NCI-H774 (cell line): Measurements from ENCODE around the gene TNFSF12.

Source experiments
- DNase-seq: peaks from one replicate; lab custom pipeline; 2025; lab: John Stamatoyannopoulos, UW

The TNFSF12 gene

DNA sequence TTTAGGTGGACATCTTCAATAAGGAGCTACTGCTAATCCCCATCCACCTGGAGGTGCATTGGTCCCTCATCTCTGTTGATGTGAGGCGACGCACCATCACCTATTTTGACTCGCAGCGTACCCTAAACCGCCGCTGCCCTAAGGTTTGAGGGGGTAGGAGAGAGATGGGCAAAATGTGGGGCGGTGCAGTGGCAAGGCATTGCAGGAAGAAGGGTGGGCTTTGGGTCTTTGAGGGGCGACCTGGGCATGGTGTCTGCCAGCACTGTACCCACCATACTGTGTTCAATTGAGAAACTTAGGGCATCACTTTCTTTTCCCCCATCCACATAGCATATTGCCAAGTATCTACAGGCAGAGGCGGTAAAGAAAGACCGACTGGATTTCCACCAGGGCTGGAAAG lies 21.5 kb downstream of the TNFSF12 start:
- DNase-seq = no peak

DNA sequence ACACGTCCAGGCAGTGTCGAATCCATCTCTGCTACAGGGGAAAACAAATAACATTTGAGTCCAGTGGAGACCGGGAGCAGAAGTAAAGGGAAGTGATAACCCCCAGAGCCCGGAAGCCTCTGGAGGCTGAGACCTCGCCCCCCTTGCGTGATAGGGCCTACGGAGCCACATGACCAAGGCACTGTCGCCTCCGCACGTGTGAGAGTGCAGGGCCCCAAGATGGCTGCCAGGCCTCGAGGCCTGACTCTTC lies 23.4 kb downstream of the TNFSF12 start:
- no peak for DNase-seq

- DNase-seq = peak; percentile 94
Measured at GRCh38 chr17:7572588-7573323, 23.9 kb downstream of the TNFSF12 start.

DNA sequence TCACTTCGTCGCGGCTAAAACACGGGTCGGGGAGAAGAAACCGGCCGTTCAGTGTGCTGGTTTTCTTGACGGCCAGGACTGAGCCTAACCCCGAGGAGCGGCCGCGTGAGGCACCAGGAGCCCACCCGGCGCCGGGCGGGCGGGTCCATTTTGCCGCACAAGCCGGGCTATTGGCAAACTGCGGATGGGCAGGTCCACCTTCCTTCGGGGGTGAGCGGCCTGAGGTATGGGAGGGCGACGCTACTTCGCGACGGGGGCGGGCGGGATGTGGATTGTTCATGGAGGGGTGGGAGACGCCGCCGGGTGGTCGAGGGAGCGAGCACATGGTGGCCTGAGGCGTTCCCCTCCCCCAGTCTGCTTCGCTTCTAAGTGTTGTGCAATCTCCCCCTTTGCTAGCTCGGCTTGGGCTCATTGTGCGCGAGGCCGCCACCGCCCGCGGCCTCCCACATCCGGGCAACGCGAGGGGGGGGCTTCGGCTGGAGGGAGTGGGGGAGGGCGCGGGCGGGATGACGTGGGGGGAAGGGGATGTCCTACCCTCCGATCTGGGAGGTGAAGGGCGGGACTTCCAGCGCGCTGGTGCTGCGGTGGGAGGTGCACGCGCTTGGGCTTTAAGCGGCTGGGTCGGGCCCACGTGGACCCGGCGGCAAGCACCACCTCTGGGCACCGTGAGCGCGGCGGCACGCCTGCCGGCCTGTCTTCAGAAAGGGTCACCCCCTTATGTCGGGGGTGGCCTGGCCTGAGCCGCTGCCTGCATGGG lies 24.6 kb downstream of the TNFSF12 start:
- peak; percentile 67 for DNase-seq

DNA sequence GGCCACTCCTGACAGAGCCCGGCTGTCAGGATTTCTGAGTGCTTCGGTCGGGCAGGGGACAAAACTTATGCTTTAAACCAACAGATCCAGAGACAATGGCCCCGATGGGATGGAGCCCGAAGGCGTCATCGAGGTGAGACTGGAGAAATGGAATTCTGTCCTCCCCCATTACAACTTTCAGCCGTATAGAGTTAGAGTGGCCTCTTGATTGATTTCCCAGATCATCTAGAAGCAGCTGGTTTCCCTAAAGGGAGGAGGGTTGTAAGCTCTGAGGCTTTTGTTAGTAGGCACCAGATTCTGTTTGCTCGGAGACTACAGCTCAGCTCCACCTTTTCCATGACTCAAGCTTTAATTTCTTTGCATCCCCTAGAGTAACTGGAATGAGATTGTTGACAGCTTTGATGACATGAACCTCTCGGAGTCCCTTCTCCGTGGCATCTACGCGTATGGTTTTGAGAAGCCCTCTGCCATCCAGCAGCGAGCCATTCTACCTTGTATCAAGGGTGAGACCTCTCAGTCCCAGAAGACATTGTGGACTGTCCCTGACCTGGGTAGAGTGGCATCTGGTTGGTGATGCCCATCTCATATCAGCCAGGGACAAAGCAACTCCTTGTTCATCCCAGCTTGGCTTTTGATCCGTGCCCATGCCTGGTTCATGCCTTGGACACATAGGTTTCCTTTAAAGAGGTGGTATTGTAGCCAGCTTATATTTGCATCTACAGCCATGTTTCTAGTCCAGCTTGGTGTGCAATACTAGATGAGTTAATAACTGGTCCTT lies 25.5 kb downstream of the TNFSF12 start:
- DNase-seq = no peak

GRCh38 chr17:7575481-7575883 lies 26.6 kb downstream of the TNFSF12 start:
- no peak for DNase-seq

DNA sequence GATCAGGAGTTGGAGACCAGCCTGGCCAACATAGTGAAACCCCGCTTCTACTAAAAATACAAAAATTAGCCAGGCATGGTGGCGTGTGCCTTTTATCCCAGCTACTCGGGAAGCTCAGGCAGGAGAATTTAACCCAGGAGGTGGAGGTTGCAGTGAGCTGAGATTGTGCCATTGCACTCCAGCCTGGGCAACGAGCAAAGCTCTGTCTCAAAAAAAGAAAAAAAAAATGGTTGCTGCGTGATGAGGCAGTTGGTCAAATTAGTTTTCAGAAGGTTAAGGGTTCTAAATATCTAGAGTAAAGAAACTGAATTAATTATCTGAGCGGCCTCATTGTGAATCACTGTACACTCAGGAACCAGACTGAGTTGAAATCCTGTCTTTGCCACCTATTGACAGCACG lies 27.1 kb downstream of the TNFSF12 start:
- no peak for DNase-seq

GRCh38 chr17:7576432-7576937 lies 27.6 kb downstream of the TNFSF12 start:
- no peak for DNase-seq

GRCh38 chr17:7577327-7578199 lies 28.7 kb downstream of the TNFSF12 start:
- DNase-seq = no peak

DNA sequence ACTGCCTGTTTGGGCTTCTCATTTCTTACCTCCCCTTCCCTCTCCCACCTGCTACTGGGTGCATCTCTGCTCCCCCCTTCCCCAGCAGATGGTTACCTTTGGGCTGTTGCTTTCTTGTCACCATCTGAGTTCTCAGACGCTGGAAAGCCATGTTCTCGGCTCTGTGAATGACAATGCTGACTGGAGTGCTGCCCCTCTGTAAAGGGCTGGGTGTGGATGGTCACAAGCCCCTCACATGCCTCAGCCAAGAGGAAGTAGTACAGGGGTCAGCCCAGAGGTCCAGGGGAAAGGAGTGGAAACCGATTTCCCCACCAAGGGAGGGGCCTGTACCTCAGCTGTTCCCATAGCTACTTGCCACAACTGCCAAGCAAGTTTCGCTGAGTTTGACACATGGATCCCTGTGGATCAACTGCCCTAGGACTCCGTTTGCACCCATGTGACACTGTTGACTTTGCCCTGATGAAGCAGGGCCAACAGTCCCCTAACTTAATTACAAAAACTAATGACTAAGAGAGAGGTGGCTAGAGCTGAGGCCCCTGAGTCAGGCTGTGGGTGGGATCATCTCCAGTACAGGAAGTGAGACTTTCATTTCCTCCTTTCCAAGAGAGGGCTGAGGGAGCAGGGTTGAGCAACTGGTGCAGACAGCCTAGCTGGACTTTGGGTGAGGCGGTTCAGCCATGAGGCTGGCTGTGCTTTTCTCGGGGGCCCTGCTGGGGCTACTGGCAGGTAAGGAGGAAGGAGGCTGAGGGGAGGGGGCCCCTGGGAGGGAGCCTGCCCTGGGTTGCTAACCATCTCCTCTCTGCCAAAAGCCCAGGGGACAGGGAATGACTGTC lies 30.4 kb downstream of the TNFSF12 start, which contains the start of gene CD68:
TSS of gene CD68 (plus strand) at position 638 of the 833 bp plus-strand sequence. CDS start at position 678, 40 bp downstream.
- no peak for DNase-seq

GRCh38 chr17:7579834-7580603 lies 31.2 kb downstream of the TNFSF12 start:
- DNase-seq = no peak

DNA sequence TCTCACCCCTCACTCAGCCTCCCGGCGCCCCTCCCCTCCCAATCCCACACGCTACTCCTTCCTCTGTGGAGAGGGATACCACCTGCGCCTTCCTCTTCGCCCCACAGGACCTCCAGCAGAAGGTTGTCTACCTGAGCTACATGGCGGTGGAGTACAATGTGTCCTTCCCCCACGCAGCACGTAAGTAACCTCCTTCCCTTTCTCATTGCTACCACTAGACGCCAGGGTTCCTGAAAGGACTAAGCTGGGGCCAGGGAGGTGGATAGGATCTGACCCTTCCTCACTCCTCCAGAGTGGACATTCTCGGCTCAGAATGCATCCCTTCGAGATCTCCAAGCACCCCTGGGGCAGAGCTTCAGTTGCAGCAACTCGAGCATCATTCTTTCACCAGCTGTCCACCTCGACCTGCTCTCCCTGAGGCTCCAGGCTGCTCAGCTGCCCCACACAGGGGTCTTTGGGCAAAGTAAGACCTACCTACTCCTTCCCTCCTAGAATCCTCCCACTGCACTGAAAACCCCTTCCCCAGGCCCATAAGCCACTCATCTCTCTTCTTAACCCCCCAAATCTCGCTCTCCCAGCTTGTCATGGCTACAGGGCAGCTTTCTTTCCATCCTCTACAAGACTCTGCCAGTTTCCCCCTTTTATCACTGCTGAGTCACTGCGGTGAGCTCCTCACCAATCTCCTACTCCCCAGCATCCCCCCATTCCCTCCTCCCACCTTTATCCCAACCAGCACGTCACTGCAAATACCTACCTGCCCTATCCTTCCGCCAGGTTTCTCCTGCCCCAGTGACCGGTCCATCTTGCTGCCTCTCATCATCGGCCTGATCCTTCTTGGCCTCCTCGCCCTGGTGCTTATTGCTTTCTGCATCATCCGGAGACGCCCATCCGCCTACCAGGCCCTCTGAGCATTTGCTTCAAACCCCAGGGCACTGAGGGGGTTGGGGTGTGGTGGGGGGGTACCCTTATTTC lies 32.0 kb downstream of the TNFSF12 start:
- DNase-seq = no peak

GRCh38 chr17:7582396-7583252 lies 33.8 kb downstream of the TNFSF12 start:
- DNase-seq = no peak

- peak; percentile 88 for DNase-seq
Measured at GRCh38 chr17:7583253-7584109, 34.6 kb downstream of the TNFSF12 start, which contains the start of gene MPDU1. MPDU1 (plus strand) TSS chr17:7583852; CDS start chr17:7583863, 11 bp downstream.

- DNase-seq = no peak
Measured at GRCh38 chr17:7586673-7587419, 38.0 kb downstream of the TNFSF12 start.
